HG03378 (cell line): ENCODE results near the gene PELI2.

Experiments used
- ATAC-seq: cut with Tn5 transposase; IDR thresholded peaks from one replicate; pipeline ENCODE4 v1.9.1; 2021; ENCODE audit warnings: mild to moderate bottlenecking, moderate library complexity; ENCODE audit not compliant: unreplicated experiment

The PELI2 gene

GRCh38 chr14:56118611-56119181, 485 bp downstream of the PELI2 start:
- ATAC-seq: no peak

- no peak for ATAC-seq
Measured at GRCh38 chr14:56119201-56119981, 1.2 kb downstream of the PELI2 start.

GRCh38 chr14:56120091-56120691, 2.0 kb downstream of the PELI2 start:
- ATAC-seq: no peak

- ATAC-seq: no peak
Measured at GRCh38 chr14:56121816-56122215, 3.6 kb downstream of the PELI2 start.

GRCh38 chr14:56122301-56122700, 4.1 kb downstream of the PELI2 start:
- no peak for ATAC-seq

GRCh38 chr14:56124327-56124726, 6.1 kb downstream of the PELI2 start:
- ATAC-seq: no peak

GRCh38 chr14:56125772-56126636, 7.8 kb downstream of the PELI2 start:
- ATAC-seq: no peak

GRCh38 chr14:56126637-56126913, 8.4 kb downstream of the PELI2 start:
- ATAC-seq: no peak

GRCh38 chr14:56127156-56127555, 8.9 kb downstream of the PELI2 start:
- no peak for ATAC-seq

- ATAC-seq: no peak
Measured at GRCh38 chr14:56129092-56129491, 10.9 kb downstream of the PELI2 start.

GRCh38 chr14:56129933-56130332, 11.7 kb downstream of the PELI2 start:
- no peak for ATAC-seq

- ATAC-seq: no peak
Measured at GRCh38 chr14:56131004-56131864, 13.0 kb downstream of the PELI2 start.

GRCh38 chr14:56131865-56132833, 13.9 kb downstream of the PELI2 start:
- no peak for ATAC-seq

GRCh38 chr14:56133547-56133946, 15.3 kb downstream of the PELI2 start:
- no peak for ATAC-seq

GRCh38 chr14:56135001-56135400, 16.8 kb downstream of the PELI2 start:
- no peak for ATAC-seq

GRCh38 chr14:56135668-56136067, 17.5 kb downstream of the PELI2 start:
- ATAC-seq: no peak

- no peak for ATAC-seq
Measured at GRCh38 chr14:56136571-56137452, 18.6 kb downstream of the PELI2 start.

GRCh38 chr14:56137453-56137807, 19.2 kb downstream of the PELI2 start:
- ATAC-seq: no peak

- no peak for ATAC-seq
Measured at GRCh38 chr14:56137849-56138248, 19.6 kb downstream of the PELI2 start.
